HG03575 (cell line): ENCODE results near the gene OGFOD2.

Source experiments
- ATAC-seq: cut with Tn5 transposase; IDR thresholded peaks from one replicate; pipeline ENCODE4 v1.9.1; 2021; ENCODE audit not compliant: unreplicated experiment, insufficient number of reproducible peaks, low FRiP score; ENCODE audit errors: extremely low read depth

The OGFOD2 gene

GRCh38 chr12:122974274-122974891 is 661 bp upstream of the OGFOD2 start:
- ATAC-seq = peak; percentile 81

- ATAC-seq = no peak
Measured at GRCh38 chr12:122975790-122976647, 975 bp downstream of the OGFOD2 start.

- no peak for ATAC-seq
Measured at GRCh38 chr12:122976648-122976975, 1.6 kb downstream of the OGFOD2 start.

- no peak for ATAC-seq
Measured at GRCh38 chr12:122977153-122977552, 2.1 kb downstream of the OGFOD2 start.

GRCh38 chr12:122977655-122978392 is 2.8 kb downstream of the OGFOD2 start:
- ATAC-seq = no peak

GRCh38 chr12:122978507-122978955 is 3.5 kb downstream of the OGFOD2 start:
- no peak for ATAC-seq

- no peak for ATAC-seq
Measured at GRCh38 chr12:122979001-122979907, 4.2 kb downstream of the OGFOD2 start.

- ATAC-seq = no peak
Measured at GRCh38 chr12:122979908-122980182, 4.8 kb downstream of the OGFOD2 start.

GRCh38 chr12:122980183-122981035 is 5.4 kb downstream of the OGFOD2 start, which contains the start of gene ARL6IP4:
TSS of gene ARL6IP4 (plus strand) at chr12:122980681. CDS start at chr12:122981140, 459 bp downstream.
- no peak for ATAC-seq

GRCh38 chr12:122981036-122981471 is 6.0 kb downstream of the OGFOD2 start:
- no peak for ATAC-seq

GRCh38 chr12:122981587-122982476 is 6.8 kb downstream of the OGFOD2 start:
- ATAC-seq = no peak

- no peak for ATAC-seq
Measured at GRCh38 chr12:122982477-122982815, 7.4 kb downstream of the OGFOD2 start.

GRCh38 chr12:122982963-122983788 is 8.1 kb downstream of the OGFOD2 start:
- no peak for ATAC-seq

GRCh38 chr12:122983789-122984515 is 8.9 kb downstream of the OGFOD2 start:
- ATAC-seq = no peak

- ATAC-seq = no peak
Measured at GRCh38 chr12:122984612-122985337, 9.7 kb downstream of the OGFOD2 start.
